GM18861 (cell line): ENCODE results near the gene TLK1.
A peak's percentile ranks its signal among the peaks of the same experiment; 100 is the strongest.

ENCODE experiments used
- ATAC-seq: cut with Tn5 transposase; IDR thresholded peaks from one replicate; pipeline ENCODE4 v1.9.1; 2021; ENCODE audit not compliant: unreplicated experiment

Gene TLK1

DNA sequence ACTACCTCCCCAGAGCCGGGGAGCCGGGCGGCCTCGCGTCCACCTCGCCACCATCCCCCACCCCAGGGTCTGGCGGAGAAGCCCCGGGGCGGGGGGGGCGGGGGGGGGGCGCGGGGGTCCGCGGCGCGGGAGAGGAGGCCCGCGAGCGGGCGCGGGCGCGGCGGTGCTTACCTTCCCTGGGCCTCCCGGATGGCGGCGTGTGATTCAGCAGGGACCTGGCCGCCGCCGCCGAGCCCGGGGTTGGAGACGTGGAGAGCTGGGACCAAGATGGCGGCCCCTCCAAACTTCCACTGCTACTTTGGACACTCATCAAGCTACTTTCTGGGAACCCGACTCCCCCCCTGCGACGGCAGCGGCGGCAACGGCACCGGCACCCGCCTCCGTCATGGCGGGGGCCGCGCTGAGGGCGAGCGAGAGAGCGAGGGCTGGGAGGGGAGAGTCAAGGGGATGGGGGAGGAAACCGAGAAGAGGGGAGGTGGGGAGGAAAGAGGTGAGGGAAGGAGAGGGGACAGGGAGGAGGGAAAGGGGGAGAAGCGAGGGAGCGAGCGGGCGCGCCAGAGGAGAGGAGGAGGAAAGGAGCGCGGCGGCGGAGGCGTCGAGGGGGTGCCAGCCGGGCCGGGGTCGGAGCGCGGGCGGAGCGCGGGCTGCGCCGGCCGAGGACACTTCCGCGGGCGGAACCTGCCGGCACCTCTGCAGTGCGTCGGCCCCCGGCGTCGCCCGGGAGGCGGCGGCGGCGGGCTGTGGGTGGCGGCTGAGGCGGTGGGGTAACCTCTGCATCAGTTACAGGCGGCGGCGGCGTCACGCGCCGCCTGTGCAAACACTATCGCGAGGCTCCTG is at the start of gene TLK1:
Gene TLK1 (minus strand): TSS at position 775 of the 837 bp plus-strand sequence. CDS start 465 bp downstream, at position 310.
- ATAC-seq = peak; percentile 33

DNA sequence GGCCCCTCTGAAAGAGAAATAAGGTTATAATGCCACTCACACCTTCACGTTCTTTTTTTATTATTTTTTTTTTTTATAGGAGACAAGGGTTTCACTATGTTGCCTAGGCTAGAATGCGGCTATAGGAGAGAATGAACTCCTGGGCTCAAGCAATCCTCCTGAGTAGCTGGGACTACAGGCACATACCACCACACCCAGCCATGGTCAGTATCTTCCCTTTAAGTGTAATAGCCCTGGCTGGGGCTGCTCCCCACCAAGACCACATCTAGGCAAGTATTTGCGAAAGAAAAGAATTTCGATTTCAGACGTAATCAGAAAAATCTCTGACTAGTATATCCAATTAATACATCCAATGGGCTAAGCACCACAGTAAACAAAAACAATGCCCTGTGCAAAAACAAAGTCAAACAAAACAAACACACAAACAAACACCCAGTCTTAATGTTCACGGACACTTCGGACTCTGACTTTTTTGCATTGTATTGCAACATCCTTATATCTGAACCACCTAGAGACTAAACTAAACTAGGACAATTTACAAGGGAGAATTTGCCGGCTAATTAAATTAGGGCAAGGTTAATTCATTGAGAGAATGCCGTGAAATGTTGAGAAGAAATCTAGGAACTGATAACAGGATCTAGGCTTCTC is 49.6 kb upstream of the TLK1 start:
- no peak for ATAC-seq

DNA sequence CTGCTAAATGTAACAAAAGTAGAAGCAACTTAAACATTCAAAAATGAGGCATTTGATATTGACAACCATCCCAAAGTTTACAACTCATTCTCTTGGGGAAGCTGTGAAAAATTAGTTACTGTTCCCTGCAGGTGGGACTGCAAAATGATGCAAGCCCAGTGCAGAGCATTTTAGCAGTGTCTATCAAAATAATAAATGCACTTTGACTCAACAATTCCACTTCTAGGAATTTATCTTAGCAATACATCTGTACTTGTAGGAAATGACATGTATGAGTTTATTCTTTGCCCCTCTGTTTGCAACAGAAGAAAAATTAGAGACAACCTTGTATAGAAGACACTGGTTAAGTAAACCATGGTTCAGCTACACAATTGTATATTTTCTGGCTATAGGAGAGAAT is 48.0 kb upstream of the TLK1 start:
- no peak for ATAC-seq

DNA sequence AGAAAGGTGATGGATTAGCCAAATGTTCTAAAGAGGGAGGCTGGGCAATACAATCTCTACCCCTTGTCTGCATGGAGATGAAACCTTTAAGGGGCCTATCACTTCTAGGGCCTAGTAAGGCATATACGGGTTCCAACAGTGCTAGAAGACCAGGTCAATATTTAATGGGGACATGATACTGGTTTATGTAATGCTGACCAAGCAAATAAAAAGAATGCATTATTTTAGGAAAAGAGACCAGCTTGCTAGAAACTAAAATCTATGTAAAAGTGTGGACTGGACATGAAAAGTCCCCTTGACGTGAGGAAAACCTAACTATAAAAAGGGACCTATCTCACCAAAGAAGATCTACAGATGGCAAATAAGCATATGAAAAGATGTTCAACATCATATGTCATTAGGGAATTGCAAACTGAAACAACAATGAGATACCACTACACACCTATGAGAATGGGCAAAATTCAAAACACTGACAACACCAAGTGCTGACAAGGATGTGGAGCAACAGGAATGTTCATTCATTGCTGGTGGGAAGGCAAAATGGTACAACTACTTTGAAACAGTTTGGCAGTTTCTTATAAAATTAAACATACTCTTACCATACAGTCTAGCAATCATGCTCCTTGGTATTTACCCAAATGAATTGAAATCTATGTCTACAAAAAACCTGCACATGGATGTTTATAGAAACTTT is 45.9 kb upstream of the TLK1 start:
- ATAC-seq = no peak

DNA sequence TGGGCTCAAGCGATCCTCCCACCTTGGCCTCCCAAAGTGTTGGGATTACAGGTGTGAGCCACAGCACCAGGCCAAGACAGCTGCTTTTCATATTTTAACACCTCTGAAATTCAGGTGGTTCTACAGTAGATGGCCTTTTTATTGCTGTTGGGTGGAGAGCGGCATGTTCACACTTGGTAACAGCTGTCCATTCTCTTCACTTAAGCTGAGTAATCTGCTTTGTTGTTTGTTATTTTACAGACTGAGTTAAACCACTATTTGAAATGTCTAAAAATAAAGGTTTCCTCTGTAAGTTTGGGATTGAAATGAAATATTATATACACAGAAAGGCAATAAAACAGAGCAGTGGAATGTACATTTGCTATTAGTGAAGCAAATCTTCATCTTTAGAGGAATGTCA is 44.9 kb upstream of the TLK1 start:
- no peak for ATAC-seq

DNA sequence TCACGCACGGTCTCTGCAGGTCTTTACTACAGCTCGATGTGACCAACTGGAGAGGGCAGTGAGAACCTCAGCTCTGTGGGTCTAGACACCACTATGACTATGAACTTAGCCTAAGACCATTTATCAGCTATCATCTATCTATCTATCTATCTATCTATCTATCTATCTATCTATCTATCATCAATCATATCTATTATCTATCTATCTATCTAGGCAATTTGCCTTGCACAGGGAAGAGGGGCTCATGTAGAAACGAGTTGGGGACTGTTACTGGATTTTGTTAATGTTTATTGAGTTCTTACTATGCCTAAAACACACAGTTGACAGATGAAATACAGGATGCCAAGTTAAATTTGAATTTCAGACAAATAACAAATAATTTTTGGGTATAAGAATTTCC is 41.1 kb upstream of the TLK1 start:
- ATAC-seq = no peak

DNA sequence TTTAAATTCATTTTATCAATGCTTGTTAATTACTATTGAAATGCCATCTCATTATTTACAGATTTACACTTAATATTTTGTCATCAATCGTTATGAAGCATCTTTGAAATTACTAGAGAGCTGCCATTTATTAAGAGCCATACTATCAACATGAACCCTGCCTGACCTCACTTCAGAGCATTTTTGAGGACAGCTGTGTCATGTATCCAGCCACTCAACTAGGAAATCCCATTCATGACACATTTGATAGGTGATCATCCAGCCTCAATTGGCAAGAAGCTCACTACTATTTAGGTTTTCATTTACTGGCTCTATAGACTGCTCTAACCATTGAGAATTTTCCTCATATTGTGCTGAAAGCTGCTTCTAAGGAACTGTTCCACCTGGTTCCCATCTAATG is 40.6 kb upstream of the TLK1 start:
- no peak for ATAC-seq

DNA sequence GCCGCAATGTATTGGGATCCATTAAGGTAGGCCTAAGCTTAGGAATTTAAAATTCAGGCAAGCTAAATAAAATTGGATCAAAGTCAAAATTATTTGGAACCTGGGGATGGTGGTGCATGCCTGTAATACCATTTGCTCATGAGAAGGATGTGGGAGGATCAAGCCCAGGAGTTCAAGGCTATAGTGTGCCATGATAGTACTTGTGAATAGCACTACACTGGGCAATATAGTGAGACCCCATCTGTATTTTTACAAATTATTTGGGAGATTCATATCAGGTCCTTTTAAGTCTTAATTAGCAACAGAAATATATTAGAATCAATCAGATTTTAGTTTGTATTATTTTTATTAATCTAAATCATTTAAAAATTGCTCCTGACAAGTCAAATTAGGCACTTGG is 39.8 kb upstream of the TLK1 start:
- no peak for ATAC-seq

DNA sequence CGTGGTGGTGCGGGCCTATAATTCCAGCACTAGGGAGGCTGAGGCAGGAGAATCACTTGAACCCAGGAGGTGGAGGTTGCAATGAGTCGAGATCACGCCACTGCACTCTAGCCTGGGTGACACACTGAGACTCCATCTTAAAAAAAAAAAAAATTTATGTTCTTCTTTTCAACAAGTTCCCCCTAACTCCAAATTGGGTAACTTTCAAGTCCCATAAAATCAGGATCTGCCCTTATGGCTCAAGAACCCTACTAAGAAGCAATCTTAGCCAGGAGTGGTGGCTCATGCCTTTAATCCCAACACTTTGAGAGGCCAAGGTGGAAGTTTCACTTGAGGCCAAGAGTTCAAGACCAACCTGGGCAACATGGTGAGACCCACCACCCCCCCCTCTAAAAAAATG is 30.3 kb upstream of the TLK1 start:
- no peak for ATAC-seq

DNA sequence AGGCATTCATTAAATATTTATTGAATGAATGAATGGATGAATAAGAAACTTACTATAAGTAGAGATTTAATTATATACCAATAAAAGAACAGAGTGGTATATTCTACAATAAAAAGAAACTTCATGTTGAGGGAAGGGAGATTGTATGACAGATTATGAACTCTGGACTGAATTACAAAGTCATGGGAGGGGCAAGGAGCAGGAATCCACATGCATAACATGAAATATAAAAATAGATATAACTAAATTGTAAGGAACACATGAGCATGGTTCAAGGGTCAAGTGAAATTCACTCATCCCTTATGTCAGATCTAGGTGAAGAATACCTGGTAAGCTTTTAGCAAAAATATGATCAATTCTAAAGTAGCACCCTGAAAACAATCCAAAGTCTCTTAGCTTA is 27.1 kb upstream of the TLK1 start:
- ATAC-seq = no peak

DNA sequence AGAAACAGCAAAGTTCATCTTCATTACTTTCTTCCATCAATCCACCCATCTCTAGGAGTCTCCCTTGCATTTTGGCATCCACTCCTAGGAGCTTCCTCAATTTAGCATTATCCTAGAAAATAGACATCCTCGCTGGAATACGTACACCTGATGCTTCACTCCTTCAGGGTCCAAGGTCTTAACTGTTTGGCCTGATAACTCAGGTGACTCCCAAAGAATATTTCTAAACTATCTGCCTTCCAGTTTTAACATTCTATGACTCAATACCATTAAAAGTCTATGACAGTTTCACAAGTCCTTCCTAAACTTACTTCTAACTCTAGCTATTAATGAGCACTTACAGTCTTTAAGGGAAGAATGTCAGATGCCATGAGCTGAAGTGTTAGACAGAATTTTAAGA is 26.5 kb upstream of the TLK1 start:
- ATAC-seq = no peak

DNA sequence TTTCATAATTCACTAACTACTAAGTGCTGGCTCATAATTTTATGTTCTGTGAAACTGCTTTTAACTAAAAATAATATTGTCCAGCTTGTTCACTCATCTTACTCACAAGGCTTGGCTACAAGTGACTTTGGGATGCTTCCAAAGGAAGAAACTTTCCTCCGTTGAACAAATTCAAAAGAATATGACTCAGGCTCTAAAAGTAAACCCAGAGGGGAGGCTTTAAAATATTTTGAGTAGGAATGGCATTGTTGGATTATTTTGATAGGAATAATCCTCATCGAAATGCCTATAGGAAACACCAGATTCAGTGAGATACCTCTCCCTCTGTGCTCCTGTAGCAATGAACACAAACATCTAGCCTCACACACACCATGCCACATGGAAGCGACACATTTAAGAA is 25.2 kb upstream of the TLK1 start:
- ATAC-seq = no peak

DNA sequence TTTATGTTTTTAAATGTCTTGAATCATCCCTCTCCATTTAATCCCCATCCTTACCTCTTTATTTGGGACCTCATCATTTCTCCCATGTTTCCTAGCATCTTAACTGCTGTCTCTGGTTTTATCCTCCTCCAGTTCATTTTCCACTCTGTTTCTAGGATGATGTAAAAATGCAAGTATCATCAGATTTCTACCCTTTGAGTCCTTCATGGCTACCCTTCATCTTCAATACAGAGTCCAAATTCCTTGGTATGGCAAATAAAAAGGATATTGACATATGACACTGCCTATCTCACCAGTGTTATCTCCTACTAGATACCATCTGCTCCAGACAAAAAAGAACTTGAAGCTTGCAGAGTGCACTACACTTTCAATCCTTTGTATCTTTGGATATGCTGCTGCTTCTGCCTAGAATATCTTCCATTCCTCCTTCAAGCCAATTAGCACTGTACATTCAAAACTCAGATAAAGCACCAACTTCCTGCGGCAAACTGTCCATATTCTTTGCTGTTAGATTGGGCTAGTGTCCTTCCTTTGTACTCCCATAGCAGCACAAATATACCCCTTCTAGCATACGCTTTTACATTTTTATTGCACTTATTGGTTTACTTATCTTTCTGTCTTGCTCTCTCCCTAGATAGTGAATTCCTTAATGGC is 24.6 kb upstream of the TLK1 start:
- no peak for ATAC-seq

DNA sequence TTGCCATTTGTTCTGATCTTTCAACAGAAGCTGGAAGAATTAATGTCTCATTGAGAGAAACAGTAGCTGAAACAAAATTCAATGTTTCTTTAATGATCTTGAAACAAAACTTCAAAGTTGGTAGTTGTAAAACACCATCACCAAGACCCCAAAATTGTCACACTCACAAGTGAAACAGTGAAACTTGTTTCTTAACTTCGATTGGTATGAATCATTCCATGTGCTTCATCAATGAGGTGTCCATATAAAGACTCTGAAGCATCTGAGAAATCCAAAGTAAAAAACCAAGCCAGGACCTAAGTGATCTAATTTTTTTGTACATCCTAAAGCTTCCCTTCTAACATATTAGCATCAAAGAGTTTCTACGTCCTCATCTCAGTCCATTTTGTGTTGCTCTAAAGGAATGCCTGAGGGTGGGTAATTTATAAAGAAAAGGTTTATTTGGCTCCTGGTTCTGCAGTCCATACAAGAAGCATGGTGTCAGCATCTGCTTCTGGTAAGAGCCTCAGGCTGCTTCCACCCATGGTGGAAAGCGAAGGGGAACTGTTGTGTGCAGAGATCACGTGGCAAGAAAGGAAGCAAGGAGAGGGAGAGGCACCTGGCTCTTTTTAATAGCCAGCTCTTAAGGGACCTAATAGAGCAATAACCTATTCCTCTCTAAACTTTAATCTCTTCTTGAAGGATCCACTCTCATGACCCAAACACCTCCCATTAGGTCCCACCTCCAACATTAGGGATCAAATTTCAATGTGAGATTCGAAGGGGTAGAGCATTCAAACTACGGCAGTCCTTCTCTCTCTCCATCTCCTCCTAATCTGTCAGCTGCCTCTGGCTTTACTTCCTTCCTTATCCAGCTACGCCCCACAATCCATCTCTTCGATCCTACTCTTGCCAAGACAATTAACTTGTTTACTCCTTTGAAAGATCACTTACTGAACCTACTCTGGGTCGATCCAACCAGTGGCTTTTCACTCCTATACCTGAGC is 20.7 kb upstream of the TLK1 start:
- no peak for ATAC-seq

DNA sequence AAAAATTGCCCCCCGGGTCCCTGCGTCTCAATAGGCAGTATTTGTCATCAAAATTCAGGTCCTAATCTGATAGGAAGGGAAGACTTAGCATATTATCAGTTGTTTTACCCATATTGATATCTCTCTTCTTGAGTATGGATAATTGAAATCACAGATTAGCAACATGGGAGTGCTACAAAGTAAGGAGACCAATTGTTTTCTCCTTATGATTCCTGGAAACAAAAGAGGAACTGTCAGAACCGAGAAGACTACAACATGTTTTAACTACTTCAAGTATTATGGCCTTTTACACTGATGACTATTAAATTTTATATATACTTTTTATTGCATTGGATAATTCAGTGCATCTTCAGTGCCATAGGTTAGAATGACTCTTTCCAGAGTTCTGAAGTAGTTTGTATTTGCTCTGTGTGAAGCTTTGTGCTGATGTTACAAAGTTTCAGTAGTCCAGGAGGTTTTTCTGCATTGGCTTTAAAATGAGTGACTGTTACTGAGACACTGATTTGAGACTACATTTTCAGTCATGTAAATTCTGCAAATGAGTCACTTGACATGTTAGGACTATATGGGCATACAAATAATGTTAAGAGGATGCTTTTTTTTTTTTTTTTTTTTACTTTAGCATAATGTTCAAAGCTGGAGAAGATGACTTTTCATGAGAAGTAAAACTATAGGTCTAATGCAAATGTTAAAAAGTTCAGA is 19.7 kb upstream of the TLK1 start:
- ATAC-seq = no peak

DNA sequence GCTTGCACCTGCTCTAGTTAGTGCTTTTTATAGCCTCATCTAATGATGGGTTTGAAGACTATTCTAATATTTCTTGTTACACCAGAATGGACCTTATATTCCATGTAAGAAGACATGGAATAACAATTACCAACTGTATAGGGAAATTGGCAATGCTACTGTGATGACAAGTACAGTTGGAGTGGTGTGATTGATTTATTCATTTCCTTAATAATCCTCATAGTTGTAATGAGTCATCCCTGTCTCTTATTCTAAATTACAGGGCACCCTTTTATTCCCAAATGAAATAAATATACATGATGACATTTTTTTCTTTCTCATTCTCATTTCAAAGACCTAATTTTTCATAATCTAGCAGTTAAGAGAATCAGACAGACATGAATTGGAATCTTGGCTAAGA is 18.3 kb upstream of the TLK1 start:
- no peak for ATAC-seq

DNA sequence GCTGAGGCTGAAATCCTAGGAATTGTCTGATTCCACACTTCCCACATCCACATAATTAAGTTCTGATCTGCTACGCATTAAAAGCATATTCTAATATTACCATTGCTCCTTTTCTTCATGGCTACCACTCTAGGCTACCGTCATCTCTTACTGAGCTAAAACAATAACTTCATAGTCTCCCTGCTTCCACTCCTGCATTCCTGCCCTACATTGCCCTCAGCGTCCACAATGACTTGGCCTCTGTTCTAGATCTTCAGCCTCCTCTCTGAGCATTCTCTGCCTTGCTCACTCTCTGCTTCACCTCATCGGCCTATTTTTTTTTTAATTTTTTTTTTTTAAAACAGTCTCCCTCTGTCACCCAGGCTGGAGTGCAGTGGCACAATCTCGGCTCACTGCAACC is 15.8 kb upstream of the TLK1 start:
- ATAC-seq = no peak

DNA sequence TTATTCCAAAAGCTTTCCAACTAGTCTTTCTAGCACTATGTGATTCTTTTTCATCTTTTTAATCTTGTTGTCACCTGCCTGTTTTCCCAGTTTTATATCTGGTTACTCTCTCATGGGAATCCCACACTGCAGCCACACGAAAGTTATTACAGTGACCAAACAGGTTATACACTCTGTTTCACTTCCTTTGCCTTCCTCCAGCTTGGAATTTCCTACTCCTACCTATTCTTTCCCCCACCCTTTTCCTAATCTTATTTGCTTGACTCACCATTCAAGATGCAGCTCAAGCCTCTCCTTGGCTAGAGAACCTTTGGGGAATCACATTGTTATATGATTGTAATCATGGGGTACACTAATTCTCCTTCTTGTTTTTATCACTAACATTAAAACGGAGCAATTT is 13.4 kb upstream of the TLK1 start:
- ATAC-seq = no peak

DNA sequence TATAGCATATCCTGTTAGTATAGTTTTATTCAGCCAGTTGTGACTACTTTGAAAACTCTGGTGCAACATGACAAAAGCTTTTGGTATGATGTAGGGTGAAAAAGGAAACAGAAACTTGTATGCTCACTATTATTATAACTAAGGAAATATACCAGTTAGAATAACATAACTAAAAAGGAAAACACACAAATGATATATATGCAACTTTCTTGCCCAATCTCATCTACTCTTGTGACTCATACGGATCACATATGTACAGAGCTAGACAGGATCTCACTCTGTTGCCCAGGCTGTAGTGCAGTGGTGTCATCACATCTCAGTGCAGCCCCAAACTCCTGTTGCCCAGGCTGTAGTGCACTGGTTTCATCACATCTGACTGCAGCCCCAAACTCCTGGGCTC is 12.4 kb upstream of the TLK1 start:
- no peak for ATAC-seq

DNA sequence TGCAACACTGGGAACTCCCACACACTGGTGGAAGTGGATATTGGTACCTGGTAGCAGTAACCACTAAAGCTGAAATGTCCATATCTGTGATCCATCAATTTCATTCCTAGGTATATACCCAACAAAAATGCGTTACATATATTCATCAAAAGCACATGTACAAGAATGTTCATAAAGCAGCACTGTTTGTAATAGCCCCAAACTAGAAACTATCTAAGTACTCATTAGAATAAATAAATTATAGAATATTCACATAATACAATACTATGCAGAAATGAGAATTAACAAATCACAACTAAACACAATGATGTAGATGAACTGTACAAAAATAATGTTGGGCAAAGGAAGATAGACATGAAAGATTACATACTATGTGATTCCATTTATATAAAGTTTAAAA is 11.1 kb upstream of the TLK1 start:
- ATAC-seq = no peak
